B cell (primary cell): ENCODE measurements around the gene SH3RF3. TPM values are rescaled to one million over a fixed set of nuclear protein-coding genes. Genes with fewer than 3 reads are reported as not detected.

Source experiments
- ATAC-seq: fragments of 200-7000 bp; cut with Tn5 transposase; one replicate; pipeline ENCODE4 v1.10.0; 2021; ENCODE audit warnings: low read depth, mild to moderate bottlenecking, moderate number of reproducible peaks, moderate library complexity
- CTCF ChIA-PET: fragments of 350-600 bp; sonication (Branson Sonifier 250); formaldehyde crosslinking; loops from one replicate; lab custom pipeline; 2021; ENCODE audit warnings: antibody characterized with exemption, inconsistent platforms; lab: Charles Lee
- POLR2A ChIA-PET: fragments of 350-600 bp; sonication (Branson Sonifier 250); formaldehyde crosslinking; loops from one replicate; lab custom pipeline; 2021; ENCODE audit warnings: antibody characterized with exemption; lab: Charles Lee
- DNase-seq: peaks from one replicate; pipeline ENCODE4 v3.0.0; 2013
- H2AFZ ChIP-seq: 2 replicates; pipeline ENCODE4 v1.6.1; 2012; ENCODE audit warnings: mild to moderate bottlenecking, low read depth, low read length; ENCODE audit not compliant: insufficient read depth, poor library complexity, severe bottlenecking
- H3K27ac ChIP-seq, 2 donors: 1 replicate in 1 of 2; 2 replicates in 1 of 2; pipeline ENCODE4 v1.5.1; 2012 to 2013; ENCODE audit warnings: low read length in 2 of 2, mild to moderate bottlenecking in 2 of 2, moderate library complexity in 1 of 2
- H3K27me3 ChIP-seq, 4 experiments: fragments of 200-600 bp in 1 of 4; sonication (generic) in 1 of 4; replicated peaks in 1 of 4; 1 replicate in 2 of 4; 2 replicates in 2 of 4; pipeline versions ENCODE4 v1.6.1 to v1.7.0; 2013 to 2016; ENCODE audit warnings: low read length in 3 of 4, mild to moderate bottlenecking in 2 of 4, mixed read lengths in 1 of 4, moderate library complexity in 1 of 4; ENCODE audit not compliant: insufficient read depth in 4 of 4, control insufficient read depth in 3 of 4; ENCODE audit errors: control extremely low read depth in 1 of 4
- H3K36me3 ChIP-seq, 2 experiments: replicated peaks in 1 of 2; 1 replicate in 1 of 2; 2 replicates in 1 of 2; pipeline versions ENCODE4 v1.6.1 to v1.7.1; 2013; ENCODE audit warnings: low read length in 1 of 2; ENCODE audit not compliant: insufficient read depth in 2 of 2, control insufficient read depth in 1 of 2; ENCODE audit errors: control extremely low read depth in 1 of 2, extremely low read depth in 1 of 2
- H3K4me1 ChIP-seq, 2 donors: fragments of 200-600 bp in 1 of 2; sonication (generic) in 1 of 2; 1 replicate in 1 of 2; 2 replicates in 1 of 2; pipeline versions ENCODE4 v1.5.1 to v1.6.1; 2013 to 2017; ENCODE audit warnings: low read length in 2 of 2; ENCODE audit not compliant: control insufficient read depth in 2 of 2, insufficient read depth in 2 of 2
- H3K4me2 ChIP-seq: replicated peaks from 2 replicates; pipeline ENCODE3; 2012; ENCODE audit warnings: mild to moderate bottlenecking, low read depth, low read length; ENCODE audit not compliant: poor library complexity, severe bottlenecking
- H3K4me3 ChIP-seq, 5 experiments: fragments of 200-600 bp in 1 of 5; sonication (generic) in 1 of 5; 1 replicate in 3 of 5; 2 replicates in 2 of 5; pipeline versions ENCODE4 v1.5.1 to v1.7.0; 2011 to 2016; ENCODE audit warnings: low read length in 4 of 5, mild to moderate bottlenecking in 4 of 5, low read depth in 2 of 5, control low read depth in 1 of 5, moderate library complexity in 1 of 5; ENCODE audit not compliant: insufficient read depth in 1 of 5; ENCODE audit errors: control extremely low read depth in 1 of 5, extremely low read depth in 1 of 5
- H3K79me2 ChIP-seq: fragments of 200-600 bp; sonication (generic); one replicate; pipeline ENCODE4 v1.6.0; 2016; ENCODE audit warnings: low read length; ENCODE audit not compliant: control insufficient read depth, insufficient read depth
- H3K9ac ChIP-seq: fragments of 200-600 bp; sonication (generic); 2 replicates; pipeline ENCODE4 v1.6.1; 2017; ENCODE audit warnings: mild to moderate bottlenecking, low read length, moderate library complexity
- H3K9me3 ChIP-seq, 3 donors: one replicate each; pipeline versions ENCODE4 v1.6.1 to v1.7.1; 2013; ENCODE audit warnings: low read length in 2 of 3; ENCODE audit not compliant: control insufficient read depth in 2 of 3, insufficient read depth in 1 of 3; ENCODE audit errors: control extremely low read depth in 1 of 3
- H4K20me1 ChIP-seq: 2 replicates; pipeline ENCODE4 v1.6.0; 2012; ENCODE audit warnings: mild to moderate bottlenecking, low read length; ENCODE audit not compliant: insufficient read depth, control insufficient read depth, poor library complexity, severe bottlenecking
- H3K27ac Mint-ChIP-seq: one replicate; pipeline ENCODE4 v1.8.0; 2021; ENCODE audit warnings: mixed read lengths
- H3K27me3 Mint-ChIP-seq: one replicate; pipeline ENCODE4 v1.8.0; 2021; ENCODE audit warnings: mixed read lengths
- H3K4me1 Mint-ChIP-seq: one replicate; pipeline ENCODE4 v1.8.0; 2021; ENCODE audit warnings: mixed read lengths
- H3K4me3 Mint-ChIP-seq: one replicate; pipeline ENCODE4 v1.8.0; 2021; ENCODE audit warnings: mixed read lengths
- H3K9me3 Mint-ChIP-seq: one replicate; pipeline ENCODE4 v1.8.0; 2022; ENCODE audit warnings: mixed read lengths; ENCODE audit not compliant: insufficient read depth
- CTCF ChIP-seq: fragments of 200-600 bp; IDR thresholded peaks from one replicate; pipeline ENCODE4 v1.8.0; 2022; ENCODE audit warnings: antibody characterized with exemption, mild to moderate bottlenecking
- EZH2 ChIP-seq: IDR thresholded peaks from 2 replicates; pipeline ENCODE4 v1.6.1; 2012; ENCODE audit warnings: borderline replicate concordance, low read depth, mild to moderate bottlenecking, moderate library complexity, low read length; ENCODE audit not compliant: insufficient read depth, poor library complexity, severe bottlenecking
- WGBS: methylation state at CpG from one replicate; pipeline ENCODE4 v1.1.5; 2013; ENCODE audit warnings: missing lambda C conversion rate; ENCODE audit not compliant: insufficient coverage; 5-methylcytosine and 5-hydroxymethylcytosine counted together
- intact Hi-C: fragments of 100-400 bp; cut with micrococcal nuclease; formaldehyde crosslinking; loops from one replicate; pipeline ENCODE4 v1.10.0; 2022
- polyA plus RNA-seq: library from polyadenylated mRNA; depleted of rRNA; stranded (reverse); fragments of >200 nt; gene quantifications from 2 replicates; pipeline ENCODE4 v1.2.3, GENCODE V29; 2012
- total RNA-seq, 2 donors: library from RNA; stranded (reverse); fragments of 120-200 nt in 1 of 2; gene quantifications; 1 replicate in 1 of 2; 2 replicates in 1 of 2; pipeline versions ENCODE4 v1.2.3 to v1.2.4, GENCODE V29; 2013 to 2022

SH3RF3 gene
- total and polyA plus RNA-seq, 2 donors (not counting 1 experiment from before 2014, with no cell fraction given), result 0.07 to 1.2 TPM

GRCh38 chr2:109098921-109099273 is 30.1 kb upstream of the SH3RF3 start:
- DNase-seq (no peak), ATAC-seq (no peak)
- Mint-ChIP-seq H3K27ac (no peak overlapping the region), H3K4me3 (no peak overlapping the region), H3K27me3 (peaks cover 22% of the 10 kb centered on the region), H3K4me1 (no peaks in the 10 kb centered on the region), H3K9me3 (peaks cover 5% of the 10 kb centered on the region)
- Histone ChIP-seq H3K27me3 (peaks cover 0 to 2% (median 1%) of the 10 kb centered on the region in 4 experiments), H3K4me3 (no peak overlapping the region), H3K27ac (no peak overlapping the region), H3K4me1 (no peaks in the 10 kb centered on the region), H3K4me2 (no peak overlapping the region), H2AFZ (no peak overlapping the region), H3K9me3 (peaks cover 1 to 7% (median 4%) of the 10 kb centered on the region in 3 donors), H3K9ac (no peak overlapping the region), H4K20me1 (no peaks in the 10 kb centered on the region), H3K79me2 (no peaks in the 10 kb centered on the region), H3K36me3 (no peaks in the 10 kb centered on the region)
- POLR2A ChIA-PET, result no interaction called here
- no peak for TF ChIP-seq CTCF
- TF ChIP-seq EZH2, result no peak
- intact Hi-C loops, result no loop called here
- CTCF ChIA-PET, result no interaction called here
- WGBS, result 84% methylated on average over 4 of the region's 7 CpGs

- H3K9me3 Mint-ChIP-seq, result no peaks in the 10 kb centered on the region
- Histone ChIP-seq H3K9me3 (peaks cover 0 to 2% (median 0%) of the 10 kb centered on the region in 3 donors), H3K9ac (no peak overlapping the region), H2AFZ (no peak overlapping the region), H3K36me3 (no peaks in the 10 kb centered on the region), H3K27me3 (peaks cover 0 to 2% (median 1%) of the 10 kb centered on the region in 4 experiments), H3K27ac (no peak overlapping the region), H3K4me3 (no peak overlapping the region), H3K79me2 (no peaks in the 10 kb centered on the region), H3K4me1 (no peaks in the 10 kb centered on the region), H4K20me1 (no peaks in the 10 kb centered on the region), H3K4me2 (no peak overlapping the region)
- CTCF ChIA-PET, result no interaction called here
- TF ChIP-seq EZH2 (no peak), CTCF (no peak)
- no peak overlapping the region for H3K27ac Mint-ChIP-seq
- no peak for DNase-seq
- no peaks in the 10 kb centered on the region for H3K4me1 Mint-ChIP-seq
- intact Hi-C loops, result no loop called here
- WGBS, result 31% methylated on average over 8 of the region's 10 CpGs
- no peak overlapping the region for H3K4me3 Mint-ChIP-seq
- peaks cover 27% of the 10 kb centered on the region for H3K27me3 Mint-ChIP-seq
- no peak for ATAC-seq
- POLR2A ChIA-PET, result no interaction called here
Measured at GRCh38 chr2:109102588-109103233, 26.3 kb upstream of the SH3RF3 start.
